Duodenal mucosa (tissue), 2 donors: ENCODE data around the gene NT5C1A.

Experiments used
- H3K27ac ChIP-seq: one replicate; pipeline ENCODE4 v1.7.0; 2013; ENCODE audit warnings: low read depth, low read length
- H3K27me3 ChIP-seq, 2 donors: one replicate each; pipeline ENCODE4 v1.7.0; 2013; ENCODE audit warnings: low read length in 2 of 2, control low read depth in 1 of 2; ENCODE audit not compliant: insufficient read depth in 2 of 2, control insufficient read depth in 1 of 2
- H3K36me3 ChIP-seq, 2 donors: one replicate each; pipeline ENCODE4 v1.7.0; 2013; ENCODE audit warnings: low read length in 2 of 2, control low read depth in 1 of 2; ENCODE audit not compliant: insufficient read depth in 2 of 2, control insufficient read depth in 1 of 2
- H3K4me1 ChIP-seq, 2 donors: one replicate each; pipeline ENCODE4 v1.7.0; 2013; ENCODE audit warnings: low read length in 2 of 2, control low read depth in 1 of 2; ENCODE audit not compliant: insufficient read depth in 2 of 2, control insufficient read depth in 1 of 2
- H3K4me3 ChIP-seq, 2 donors: one replicate each; pipeline ENCODE4 v1.7.0; 2013; ENCODE audit warnings: low read length in 2 of 2, low read depth in 1 of 2
- H3K9ac ChIP-seq, 2 donors: one replicate each; pipeline ENCODE4 v1.7.0; 2013; ENCODE audit warnings: low read length in 2 of 2, low read depth in 1 of 2
- H3K9me3 ChIP-seq, 2 donors: one replicate each; pipeline ENCODE4 v1.7.0; 2013; ENCODE audit warnings: low read length in 2 of 2, control low read depth in 1 of 2; ENCODE audit not compliant: control insufficient read depth in 1 of 2

Gene NT5C1A

DNA sequence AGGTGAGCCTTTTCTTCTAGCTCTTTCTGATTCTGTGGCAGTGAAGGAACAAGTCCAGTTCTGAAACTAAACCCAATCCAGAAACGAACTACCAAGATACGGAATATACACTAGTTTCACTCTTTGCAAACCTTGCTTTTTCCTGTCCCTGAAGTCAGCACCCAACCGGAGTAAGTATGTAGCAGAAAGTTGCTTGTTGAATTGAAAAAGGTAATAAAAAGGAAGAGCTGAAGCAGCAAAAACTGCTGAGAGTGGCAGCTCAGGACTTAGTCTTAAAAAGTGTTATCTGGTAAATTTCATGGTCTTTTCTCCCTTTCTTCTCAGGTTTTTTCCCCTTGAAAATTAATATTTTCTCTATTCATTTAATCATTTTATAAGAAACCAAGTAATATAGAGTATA lies 9.4 kb upstream of the NT5C1A start:
- H3K36me3 ChIP-seq = no peaks in the 10 kb centered on the region
- no peak overlapping the region for H3K27ac ChIP-seq
- no peaks in the 10 kb centered on the region for H3K4me1 ChIP-seq
- no peaks in the 10 kb centered on the region for H3K9me3 ChIP-seq
- no peak overlapping the region for H3K4me3 ChIP-seq
- peaks cover 24 to 35% of the 10 kb centered on the region in 2 donors for H3K27me3 ChIP-seq
- H3K9ac ChIP-seq = no peak overlapping the region

DNA sequence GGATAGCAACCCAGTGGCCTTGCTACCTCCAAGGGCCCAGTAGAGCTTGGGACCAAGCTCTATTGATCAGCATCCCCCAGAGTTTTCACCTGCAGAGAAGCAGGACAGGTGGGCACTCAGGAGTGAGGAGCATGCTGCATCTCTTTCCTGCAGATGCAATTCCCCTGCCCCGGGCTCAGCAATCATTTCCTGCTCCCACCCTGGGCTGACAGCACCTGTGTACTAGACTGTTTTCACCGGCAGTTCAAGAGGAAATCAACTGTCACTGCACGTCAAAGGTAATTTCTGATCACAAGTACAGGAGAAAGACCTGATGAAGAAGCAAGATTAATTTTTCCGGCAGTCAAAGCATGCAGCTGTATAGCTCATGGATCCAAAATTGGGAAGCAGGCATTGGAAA lies 8.8 kb upstream of the NT5C1A start:
- Histone ChIP-seq H3K27ac (no peak overlapping the region), H3K9ac (no peak overlapping the region), H3K4me3 (no peak overlapping the region), H3K36me3 (no peaks in the 10 kb centered on the region), H3K9me3 (no peaks in the 10 kb centered on the region), H3K27me3 (peaks cover 24 to 35% of the 10 kb centered on the region in 2 donors), H3K4me1 (no peaks in the 10 kb centered on the region)

DNA sequence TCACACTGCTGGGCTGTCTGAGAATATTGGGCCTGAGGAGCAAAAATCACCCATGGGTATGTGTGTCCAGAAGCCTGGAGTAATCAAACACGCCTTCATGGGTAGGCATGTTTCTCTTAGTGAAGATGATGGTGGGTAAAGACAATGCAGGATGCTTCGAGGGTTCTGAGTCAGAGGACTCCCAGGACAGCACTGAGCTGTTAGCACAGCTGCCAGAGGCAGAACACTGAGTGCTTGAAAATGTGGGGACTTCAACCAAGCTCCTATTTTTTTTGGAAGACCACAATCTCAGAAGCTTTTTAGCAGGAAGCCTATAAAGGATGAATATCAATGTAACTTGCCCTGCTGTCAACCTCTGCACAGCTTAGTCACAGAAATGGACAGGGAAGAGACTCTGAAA lies 7.9 kb upstream of the NT5C1A start:
- Histone ChIP-seq H3K36me3 (no peaks in the 10 kb centered on the region), H3K9ac (no peak overlapping the region), H3K4me3 (no peak overlapping the region), H3K27ac (no peak overlapping the region), H3K9me3 (no peaks in the 10 kb centered on the region), H3K4me1 (no peaks in the 10 kb centered on the region), H3K27me3 (peaks cover 24 to 31% of the 10 kb centered on the region in 2 donors)

DNA sequence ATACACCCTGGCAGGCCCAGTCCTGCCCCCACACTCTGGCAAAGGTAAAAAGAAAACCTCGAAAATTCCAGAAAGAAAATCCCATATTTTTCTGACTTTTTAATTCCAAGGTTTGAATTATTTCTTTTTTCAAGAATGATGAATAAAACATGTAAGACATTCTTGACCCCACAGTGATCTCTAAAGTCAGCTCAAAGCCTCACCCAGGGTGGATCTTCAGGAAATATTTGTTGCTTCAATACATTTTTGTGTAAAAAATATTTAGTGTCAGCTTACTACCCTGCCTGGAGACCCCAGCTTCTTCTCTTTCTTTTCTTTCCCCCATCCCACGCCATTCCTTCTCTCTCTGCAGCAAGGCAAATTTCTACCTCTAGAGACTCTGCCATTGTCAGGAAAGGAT lies 7.0 kb upstream of the NT5C1A start:
- H3K9me3 ChIP-seq = no peaks in the 10 kb centered on the region
- H3K4me1 ChIP-seq = no peaks in the 10 kb centered on the region
- peaks cover 17 to 26% of the 10 kb centered on the region in 2 donors for H3K27me3 ChIP-seq
- H3K4me3 ChIP-seq = no peak overlapping the region
- no peak overlapping the region for H3K9ac ChIP-seq
- no peak overlapping the region for H3K27ac ChIP-seq
- no peaks in the 10 kb centered on the region for H3K36me3 ChIP-seq

DNA sequence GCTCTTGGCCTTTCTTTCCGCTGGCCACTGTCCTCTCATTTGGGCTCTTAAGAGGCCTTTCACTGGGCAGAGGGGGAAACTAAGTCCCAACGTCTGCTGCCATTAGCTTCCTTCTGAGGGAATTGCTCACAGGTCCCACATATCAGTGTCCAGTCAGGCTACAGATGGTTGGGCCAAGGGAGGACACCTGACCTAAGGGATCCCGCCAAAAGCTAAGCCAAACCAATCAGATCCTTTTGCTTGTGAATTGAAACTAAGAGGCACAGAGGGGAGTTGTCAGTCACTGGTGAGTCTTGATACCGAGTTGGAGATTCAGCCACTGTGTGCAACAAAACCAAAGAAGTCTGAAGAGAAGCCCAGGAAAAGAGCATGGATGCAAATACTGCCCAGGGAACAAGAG lies 5.7 kb upstream of the NT5C1A start:
- Histone ChIP-seq H3K27ac (no peak overlapping the region), H3K9me3 (no peaks in the 10 kb centered on the region), H3K4me3 (no peak overlapping the region), H3K4me1 (no peaks in the 10 kb centered on the region), H3K9ac (no peak overlapping the region), H3K27me3 (peaks cover 22 to 23% of the 10 kb centered on the region in 2 donors), H3K36me3 (no peaks in the 10 kb centered on the region)

DNA sequence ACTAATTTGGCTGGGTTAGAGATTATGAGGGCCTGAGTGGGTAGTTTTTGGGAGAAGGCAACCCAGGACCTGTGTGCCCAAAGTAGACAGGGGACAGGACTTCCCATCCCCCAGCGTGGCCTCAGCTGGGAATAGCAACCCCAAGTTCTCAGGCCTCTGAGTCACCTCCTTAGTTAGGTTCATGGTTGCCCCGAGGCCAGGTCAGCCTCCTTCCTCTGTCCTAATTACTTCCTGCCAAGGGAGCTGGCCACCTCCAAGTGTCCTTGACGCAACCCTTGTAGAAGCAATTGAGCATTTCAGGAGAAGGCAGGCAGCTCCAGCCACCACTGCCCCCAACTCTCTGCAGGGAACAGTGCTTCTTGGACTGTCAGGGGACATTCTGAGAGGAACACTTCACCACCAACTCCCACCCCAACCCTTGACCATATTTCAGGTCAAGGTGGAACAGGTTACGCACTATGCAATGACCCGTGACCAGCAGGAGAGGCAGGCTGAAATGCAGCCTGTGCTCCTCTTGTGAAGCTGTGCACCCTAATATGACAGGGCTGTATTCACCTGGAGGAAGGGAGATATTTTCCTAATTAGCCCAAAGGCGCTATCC lies 5.1 kb upstream of the NT5C1A start:
- H3K36me3 ChIP-seq = no peaks in the 10 kb centered on the region
- no peak overlapping the region for H3K9ac ChIP-seq
- H3K9me3 ChIP-seq = no peaks in the 10 kb centered on the region
- H3K27ac ChIP-seq = no peak overlapping the region
- no peak overlapping the region for H3K4me3 ChIP-seq
- H3K27me3 ChIP-seq = peaks cover 21 to 22% of the 10 kb centered on the region in 2 donors
- H3K4me1 ChIP-seq = no peaks in the 10 kb centered on the region

DNA sequence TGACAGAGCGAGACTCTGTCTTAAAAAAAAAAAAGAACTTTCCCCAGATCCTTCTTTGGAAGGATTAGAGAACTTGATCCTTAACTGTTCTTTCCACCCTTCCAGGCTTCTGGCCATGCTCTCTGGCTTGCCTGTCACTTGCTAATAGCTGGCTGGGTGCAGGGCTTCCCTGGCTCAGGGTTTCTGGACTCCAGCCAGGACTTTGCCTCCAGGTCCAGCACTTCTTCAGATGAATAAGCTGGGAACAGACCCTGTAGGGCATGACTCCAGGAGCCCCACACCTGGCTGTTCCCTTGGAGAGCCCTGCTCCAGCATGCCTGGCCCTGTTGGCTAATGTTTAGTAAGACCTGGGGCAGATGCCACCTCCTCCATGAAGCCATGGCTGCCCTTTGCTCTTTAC lies 3.3 kb upstream of the NT5C1A start:
- H3K9me3 ChIP-seq = no peaks in the 10 kb centered on the region
- no peaks in the 10 kb centered on the region for H3K36me3 ChIP-seq
- no peak overlapping the region for H3K27ac ChIP-seq
- H3K9ac ChIP-seq = no peak overlapping the region
- H3K4me1 ChIP-seq = peaks cover 0 to 4% of the 10 kb centered on the region in 2 donors
- H3K27me3 ChIP-seq = peaks cover 23 to 29% of the 10 kb centered on the region in 2 donors
- no peak overlapping the region for H3K4me3 ChIP-seq

DNA sequence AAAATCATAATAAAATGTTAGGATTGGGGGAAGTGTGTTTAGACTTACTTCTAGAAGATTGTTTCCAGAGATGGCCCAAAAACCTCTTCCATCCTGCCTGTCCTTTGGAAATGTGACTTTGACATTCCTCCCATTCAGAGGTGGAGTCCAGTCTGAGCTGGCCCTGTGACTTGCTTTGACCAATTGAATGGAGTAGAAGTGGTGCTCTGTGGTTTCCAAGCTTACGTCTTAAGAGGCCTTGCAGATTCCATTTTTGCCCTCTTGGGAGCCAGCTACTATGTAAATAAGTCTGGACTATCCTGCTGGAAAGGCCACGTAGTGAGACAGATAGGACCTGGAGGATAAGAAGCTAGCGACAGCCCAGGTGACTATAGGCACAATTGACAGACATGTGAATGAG lies 1.3 kb upstream of the NT5C1A start:
- H3K9me3 ChIP-seq = no peaks in the 10 kb centered on the region
- no peak overlapping the region for H3K9ac ChIP-seq
- H3K27ac ChIP-seq = no peak overlapping the region
- H3K36me3 ChIP-seq = no peaks in the 10 kb centered on the region
- peaks cover 0 to 4% of the 10 kb centered on the region in 2 donors for H3K4me1 ChIP-seq
- H3K4me3 ChIP-seq = no peak overlapping the region
- H3K27me3 ChIP-seq = peaks cover 25 to 34% of the 10 kb centered on the region in 2 donors

DNA sequence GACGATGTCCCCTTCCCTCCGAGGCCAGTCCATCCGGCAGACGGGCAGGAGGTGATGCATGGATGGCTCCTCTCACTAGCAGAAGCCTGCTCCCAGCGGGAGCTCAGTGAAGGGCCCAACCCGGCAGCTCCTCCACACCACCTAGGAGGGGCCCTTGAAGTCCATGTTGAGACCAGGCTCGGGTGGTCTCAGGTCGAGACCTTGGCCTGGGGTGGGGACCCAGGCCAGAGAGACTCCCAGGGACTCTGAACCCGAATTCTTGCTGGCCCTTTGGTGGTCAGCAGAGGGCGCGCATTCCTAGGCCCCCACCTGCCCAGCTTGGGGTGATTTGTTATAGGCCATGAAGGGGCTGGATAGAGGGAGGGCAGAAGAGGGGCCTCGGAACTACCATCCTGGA lies 642 bp upstream of the NT5C1A start:
- Histone ChIP-seq H3K27ac (no peak overlapping the region), H3K4me3 (no peak overlapping the region), H3K9me3 (no peaks in the 10 kb centered on the region), H3K4me1 (peaks cover 0 to 4% of the 10 kb centered on the region in 2 donors), H3K9ac (no peak overlapping the region), H3K36me3 (no peaks in the 10 kb centered on the region), H3K27me3 (peaks cover 25 to 34% of the 10 kb centered on the region in 2 donors)

DNA sequence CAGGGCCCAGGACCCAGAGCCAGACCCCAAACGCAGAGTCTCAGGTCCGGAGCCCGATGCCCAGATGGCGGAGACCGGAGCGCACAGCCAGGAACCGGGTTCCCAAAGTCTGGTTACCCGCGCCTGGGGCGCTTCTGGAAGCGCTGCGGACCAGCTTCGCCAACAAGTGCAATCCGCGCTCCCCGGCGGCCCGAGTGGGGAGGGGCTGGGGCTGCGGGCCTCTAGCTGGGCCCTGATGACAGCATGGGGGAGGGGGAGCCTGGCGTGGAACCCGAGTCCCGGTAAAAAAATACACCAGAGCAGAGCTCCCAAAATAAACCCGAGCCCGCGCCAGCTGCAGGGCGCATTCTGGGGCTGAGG lies 494 bp downstream of the NT5C1A start:
- peaks cover 25 to 34% of the 10 kb centered on the region in 2 donors for H3K27me3 ChIP-seq
- peaks cover 0 to 4% of the 10 kb centered on the region in 2 donors for H3K4me1 ChIP-seq
- no peaks in the 10 kb centered on the region for H3K9me3 ChIP-seq
- H3K4me3 ChIP-seq = peak overlapping the region; percentile 24 to 53
- H3K9ac ChIP-seq = no peak overlapping the region
- no peaks in the 10 kb centered on the region for H3K36me3 ChIP-seq
- no peak overlapping the region for H3K27ac ChIP-seq

DNA sequence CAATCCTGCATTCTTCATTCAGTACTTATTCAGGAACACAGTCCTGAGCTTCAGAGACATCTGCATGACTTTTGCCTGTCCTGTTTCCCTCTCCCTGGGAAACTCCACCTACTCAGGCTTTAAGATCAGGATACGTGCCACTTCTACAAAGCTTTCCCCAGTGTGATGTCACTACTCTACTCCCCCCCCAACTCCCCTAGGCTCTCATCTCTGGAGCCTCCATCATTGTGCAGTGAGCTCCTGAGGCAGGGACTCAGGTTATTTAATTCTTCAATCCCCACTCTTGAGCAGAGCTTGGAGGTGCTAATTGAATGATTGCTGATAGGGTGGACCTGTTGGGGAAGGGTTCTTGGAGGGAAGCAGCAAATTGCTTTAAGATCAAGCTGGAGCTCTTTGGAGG lies 1.2 kb downstream of the NT5C1A start:
- Histone ChIP-seq H3K27me3 (peaks cover 25 to 34% of the 10 kb centered on the region in 2 donors), H3K9me3 (no peaks in the 10 kb centered on the region), H3K4me1 (peaks cover 0 to 4% of the 10 kb centered on the region in 2 donors), H3K9ac (no peak overlapping the region), H3K27ac (no peak overlapping the region), H3K36me3 (no peaks in the 10 kb centered on the region), H3K4me3 (no peak overlapping the region)
